Kidney (tissue), 14 donors: ENCODE measurements around the gene PTPRG. TPM values are rescaled to one million over a fixed set of nuclear protein-coding genes. Genes with fewer than 3 reads are reported as not detected.

Experiments used
- DNase-seq, 5 donors: peaks; one replicate each; pipeline ENCODE4 v3.0.0-alpha.2; 2013 to 2020
- FAIRE-seq: peaks from 2 replicates; lab custom pipeline; 2012; peaks lifted over from hg19 to GRCh38; lab: Jason Lieb, UNC
- H3K27ac ChIP-seq, 2 donors: one replicate each; pipeline ENCODE4 v1.7.0; 2013; ENCODE audit warnings: low read depth in 2 of 2, low read length in 2 of 2, inconsistent platforms in 1 of 2
- H3K27me3 ChIP-seq: one replicate; pipeline ENCODE4 v1.7.1; 2013; ENCODE audit warnings: low read length, inconsistent platforms; ENCODE audit not compliant: control insufficient read depth, insufficient read depth
- H3K36me3 ChIP-seq, 3 donors: one replicate each; pipeline versions ENCODE4 v1.7.0 to v1.7.1; 2013; ENCODE audit warnings: low read length in 3 of 3, control low read depth in 1 of 3, inconsistent platforms in 1 of 3; ENCODE audit not compliant: insufficient read depth in 3 of 3, control insufficient read depth in 2 of 3
- H3K4me1 ChIP-seq, 3 donors: one replicate each; pipeline versions ENCODE4 v1.7.0 to v1.7.1; 2013; ENCODE audit warnings: low read length in 3 of 3, inconsistent platforms in 1 of 3, low read depth in 1 of 3; ENCODE audit not compliant: control insufficient read depth in 2 of 3, insufficient read depth in 2 of 3
- H3K4me3 ChIP-seq, 3 donors: one replicate each; pipeline versions ENCODE4 v1.7.0 to v1.8.1; 2013; ENCODE audit warnings: low read length in 3 of 3, control low read depth in 1 of 3, inconsistent platforms in 1 of 3
- H3K9ac ChIP-seq, 3 donors: one replicate each; pipeline versions ENCODE4 v1.7.0 to v1.7.1; 2013; ENCODE audit warnings: low read length in 3 of 3, control low read depth in 1 of 3, inconsistent platforms in 1 of 3
- H3K9me3 ChIP-seq, 3 donors: one replicate each; pipeline versions ENCODE4 v1.7.0 to v1.7.1; 2013; ENCODE audit warnings: low read length in 3 of 3, control low read depth in 1 of 3, inconsistent platforms in 1 of 3; ENCODE audit not compliant: control insufficient read depth in 2 of 3, insufficient read depth in 1 of 3
- CTCF ChIP-seq: IDR thresholded peaks from 3 replicates; pipeline ENCODE4 v1.5.1; 2012; ENCODE audit warnings: mild to moderate bottlenecking, moderate library complexity, borderline replicate concordance; ENCODE audit not compliant: insufficient read depth; ENCODE audit errors: extremely low read depth
- intact Hi-C: fragments of 100-400 bp; cut with DNase I; formaldehyde crosslinking; loops from one replicate; pipeline ENCODE4 v1.11.1; 2022
- polyA plus RNA-seq: library from polyadenylated mRNA; stranded (reverse); fragments of 350-450 nt; fragmentation: Illumina TruSeq; extraction: RNeasy Lipid Tissue Mini Kit (QIAGEN cat#74804); gene quantifications from one replicate; pipeline ENCODE4 v1.2.3, GENCODE V29; 2014; ENCODE audit warnings: low read depth, low replicate concordance; ENCODE audit not compliant: insufficient read depth
- total RNA-seq: library from RNA; stranded (reverse); fragmentation: NEBNext Ultra II Directional; extraction: Animal tissue kit (Norgen Biotek cat#: 25700); gene quantifications from one replicate; pipeline ENCODE4 v1.2.1, GENCODE V29; 2021
- donor health status: control.
- donor health status: control.
- donor health status: control.
- donor health status: control.
- donor health status: control.
- donor health status: DM: yes; HTN: yes; CAD: no.
- donor health status: Normal renal cell carcinoma (clear cell type).

PTPRG gene
- total and polyA plus RNA-seq, 2 donors from 2014 or later = 9.2 to 154 TPM

- Histone ChIP-seq H3K9me3 (no peaks in the 10 kb centered on the region), H3K27ac (peak overlapping the region in 1 of 2 donors; percentile 57), H3K4me1 (peaks cover 0 to 58% (median 33%) of the 10 kb centered on the region in 3 donors), H3K4me3 (no peak overlapping the region), H3K36me3 (no peaks in the 10 kb centered on the region), H3K9ac (no peak overlapping the region), H3K27me3 (no peaks in the 10 kb centered on the region)
- TF ChIP-seq CTCF = no peak
- DNase-seq = peak in 1 of 5 donors; percentile 46
- no peak for FAIRE-seq
- intact Hi-C loops = no loop called here
These were observed 246.5 kb downstream of the PTPRG start for GRCh38 chr3:61807865-61808276.

- no peak for DNase-seq
- peak; percentile 35 for FAIRE-seq
- H3K27ac ChIP-seq = peak overlapping the region in 1 of 2 donors; percentile 57
- no peaks in the 10 kb centered on the region for H3K36me3 ChIP-seq
- TF ChIP-seq CTCF = no peak
- H3K9ac ChIP-seq = no peak overlapping the region
- intact Hi-C loops = no loop called here
- H3K9me3 ChIP-seq = no peaks in the 10 kb centered on the region
- H3K4me1 ChIP-seq = peaks cover 0 to 56% (median 32%) of the 10 kb centered on the region in 3 donors
- no peak overlapping the region for H3K4me3 ChIP-seq
- no peaks in the 10 kb centered on the region for H3K27me3 ChIP-seq
These were observed 247.2 kb downstream of the PTPRG start for GRCh38 chr3:61808526-61808925.

- Histone ChIP-seq H3K4me3 (no peak overlapping the region), H3K36me3 (no peaks in the 10 kb centered on the region), H3K9me3 (no peaks in the 10 kb centered on the region), H3K27me3 (no peaks in the 10 kb centered on the region), H3K9ac (no peak overlapping the region), H3K4me1 (peaks cover 0 to 51% (median 31%) of the 10 kb centered on the region in 3 donors), H3K27ac (peak overlapping the region in 1 of 2 donors; percentile 34)
- no peak for DNase-seq
- no peak for FAIRE-seq
- intact Hi-C loops = no loop called here
- no peak for TF ChIP-seq CTCF
These were observed 247.6 kb downstream of the PTPRG start for GRCh38 chr3:61808999-61809398.

- Histone ChIP-seq H3K36me3 (no peaks in the 10 kb centered on the region), H3K4me3 (no peak overlapping the region), H3K27me3 (no peaks in the 10 kb centered on the region), H3K4me1 (peaks cover 0 to 43% (median 28%) of the 10 kb centered on the region in 3 donors), H3K9me3 (no peaks in the 10 kb centered on the region), H3K27ac (no peak overlapping the region), H3K9ac (no peak overlapping the region)
- intact Hi-C loops = no loop called here
- DNase-seq = peak in 2 of 5 donors; percentile 67
- FAIRE-seq = no peak
- no peak for TF ChIP-seq CTCF
These were observed 248.5 kb downstream of the PTPRG start for GRCh38 chr3:61809879-61810278.
